Ureter (tissue), 1 donor: ENCODE measurements around the gene SF3B2. TPM values are rescaled to one million over a fixed set of nuclear protein-coding genes. Genes with fewer than 3 reads are reported as not detected.

Experiments used
- DNase-seq: peaks from one replicate; pipeline ENCODE4 v3.0.0-alpha.2; 2020; ENCODE audit warnings: low spot score
- total RNA-seq: library from RNA; stranded (reverse); gene quantifications from one replicate; pipeline ENCODE4 v1.2.4, GENCODE V29; 2023
- donor health status: DM: yes; HTN: yes; CAD: no.

Gene SF3B2
- total RNA-seq, 1 donor from 2014 or later: 156 TPM

DNA sequence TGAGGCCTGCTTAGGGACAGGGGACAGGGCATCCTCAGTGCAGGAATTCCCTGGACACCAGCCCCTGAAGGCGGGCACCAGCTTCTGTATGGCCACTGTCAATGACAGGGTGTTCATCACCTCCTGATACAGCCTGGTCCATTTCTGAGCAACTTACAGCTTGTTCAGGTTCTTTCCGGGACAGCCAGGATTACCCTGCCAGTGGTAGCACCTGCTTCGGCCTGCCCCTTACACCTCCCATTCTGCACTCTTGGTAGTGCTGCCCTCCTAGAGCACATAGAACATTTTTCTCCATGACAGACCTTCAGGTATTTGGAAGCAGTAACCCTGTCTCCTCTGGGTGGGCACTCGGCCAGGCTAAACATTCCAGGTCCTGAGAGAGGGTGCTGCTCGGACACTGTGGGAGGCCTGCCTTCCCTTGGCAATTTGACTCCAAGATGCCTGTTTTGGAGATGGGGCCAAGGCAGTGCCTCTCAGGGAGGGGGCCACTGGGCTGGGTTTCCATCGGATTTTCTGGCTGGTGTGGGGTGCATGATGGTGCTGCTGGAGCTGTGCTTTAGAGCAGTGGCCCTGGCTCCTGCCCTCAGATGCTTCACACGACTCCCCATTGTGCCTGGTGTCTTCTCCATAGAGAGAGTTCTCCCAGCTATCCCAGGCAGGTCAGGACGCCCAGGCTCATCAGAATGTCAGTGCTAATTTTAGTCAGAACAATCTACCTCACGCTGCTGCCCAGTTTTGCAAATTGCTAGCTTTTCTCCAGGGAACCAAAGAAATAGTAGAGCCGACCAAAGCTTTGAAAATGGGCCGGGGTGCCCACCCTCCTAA is 4.4 kb upstream of the SF3B2 start:
- no peak for DNase-seq

DNA sequence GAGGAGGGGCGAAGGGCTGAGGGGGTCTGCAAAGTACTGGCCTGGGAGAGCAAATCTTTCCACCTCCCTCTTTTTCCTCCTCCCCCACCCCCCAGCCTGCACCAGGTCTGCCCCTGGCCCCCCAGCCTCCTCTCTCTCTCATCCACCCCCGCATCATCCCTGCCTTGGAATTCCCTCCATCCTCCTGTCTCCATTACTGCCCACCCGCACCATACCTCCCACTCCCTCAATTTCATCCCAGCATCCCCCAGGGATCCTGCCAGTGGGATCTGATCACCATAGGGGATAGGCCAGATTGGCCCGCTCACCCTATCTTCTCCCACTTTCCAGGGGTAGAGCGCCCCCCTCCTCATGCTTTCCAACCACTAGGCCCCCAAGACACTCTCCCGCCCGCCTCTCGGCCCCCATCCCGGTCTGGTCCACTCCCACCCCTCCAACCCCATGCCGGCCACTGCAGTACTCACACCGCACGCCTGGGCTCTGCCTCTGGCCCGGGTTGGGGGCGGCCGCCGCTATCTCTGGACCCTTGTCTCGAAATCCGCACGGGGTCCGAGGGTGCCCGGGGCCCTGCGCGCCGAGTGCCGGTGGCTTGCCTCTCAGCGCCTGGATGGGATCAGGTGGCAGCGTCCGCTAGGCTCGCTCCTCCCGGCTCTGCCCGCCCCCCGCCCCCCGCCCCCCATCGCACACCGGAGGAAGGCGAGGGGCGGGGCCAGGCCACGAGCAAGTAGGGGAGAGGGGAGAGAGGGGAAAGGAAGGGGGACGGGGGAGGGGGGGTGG is 3.4 kb upstream of the SF3B2 start, which contains the start of gene GAL3ST3:
Gene GAL3ST3 (minus strand): TSS at position 615 of the 777 bp plus-strand sequence. CDS start 3,746 bp downstream, outside the sequence.
- DNase-seq: no peak

DNA sequence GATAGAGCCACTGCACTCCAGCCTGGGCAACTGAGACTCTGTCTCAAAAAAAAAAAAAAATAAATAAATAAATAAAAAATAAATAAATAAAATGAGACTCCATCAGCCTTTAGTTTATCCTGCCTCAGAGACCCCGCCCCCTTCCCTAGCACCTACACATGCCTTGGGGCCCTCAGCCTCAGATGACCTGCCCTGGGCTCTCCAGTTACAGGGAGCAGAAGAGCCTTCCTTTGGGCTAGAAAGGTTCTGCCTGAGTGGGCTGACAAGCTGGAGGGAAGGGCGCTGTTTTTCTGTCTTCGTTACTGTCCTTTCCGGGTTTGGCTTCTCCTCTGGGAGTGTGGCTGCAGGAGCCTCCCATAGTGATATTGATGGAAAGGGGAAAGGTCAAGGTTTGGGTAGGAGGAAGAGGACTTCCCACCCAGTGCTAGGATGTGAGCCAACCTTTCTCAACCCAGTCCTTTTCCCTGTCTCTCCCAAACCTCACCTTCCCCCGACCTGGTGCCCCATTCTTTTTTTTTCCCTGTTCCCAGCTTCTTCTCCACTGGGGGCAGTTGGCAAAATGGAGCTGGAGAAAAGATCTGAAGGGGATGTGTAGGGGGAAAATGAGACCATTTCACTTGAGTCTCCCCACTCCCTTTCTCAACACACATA is 1.5 kb upstream of the SF3B2 start:
- DNase-seq: no peak

DNA sequence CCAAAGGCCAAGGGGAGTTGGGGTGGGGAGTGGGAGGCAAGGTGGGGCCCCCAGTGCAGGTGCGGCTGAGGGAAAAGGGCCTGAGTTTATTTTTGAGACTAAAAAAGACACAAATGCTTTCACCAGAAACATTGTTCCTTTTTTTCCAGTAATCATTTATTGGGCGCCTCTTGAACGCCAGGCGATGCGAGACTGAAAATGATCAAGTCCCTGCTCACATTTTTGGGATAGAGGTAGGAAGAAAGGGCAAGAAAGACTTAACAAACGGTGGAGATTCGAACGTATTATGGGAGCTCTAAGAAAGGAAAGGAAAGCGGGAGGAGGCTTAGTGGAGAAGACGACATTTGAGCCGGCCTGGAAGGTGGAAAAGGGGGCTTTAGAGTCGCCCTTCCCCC is 796 bp upstream of the SF3B2 start:
- DNase-seq: no peak

DNA sequence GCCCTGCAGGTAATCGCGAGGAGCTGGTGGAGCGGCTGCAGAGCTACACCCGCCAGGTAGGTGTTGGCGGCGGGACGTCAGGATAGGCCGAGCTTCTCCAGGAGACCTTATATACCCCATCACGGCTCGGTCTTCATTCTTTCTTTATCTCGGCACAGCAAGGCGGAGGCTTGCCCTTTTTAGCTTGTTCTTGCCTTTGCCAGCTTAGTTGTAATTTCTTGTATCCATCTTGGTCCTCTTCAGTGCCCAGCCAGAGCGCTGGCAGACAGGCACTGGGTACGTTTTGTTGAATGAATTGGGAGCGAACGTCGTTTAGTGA is 459 bp downstream of the SF3B2 start:
- no peak for DNase-seq

DNA sequence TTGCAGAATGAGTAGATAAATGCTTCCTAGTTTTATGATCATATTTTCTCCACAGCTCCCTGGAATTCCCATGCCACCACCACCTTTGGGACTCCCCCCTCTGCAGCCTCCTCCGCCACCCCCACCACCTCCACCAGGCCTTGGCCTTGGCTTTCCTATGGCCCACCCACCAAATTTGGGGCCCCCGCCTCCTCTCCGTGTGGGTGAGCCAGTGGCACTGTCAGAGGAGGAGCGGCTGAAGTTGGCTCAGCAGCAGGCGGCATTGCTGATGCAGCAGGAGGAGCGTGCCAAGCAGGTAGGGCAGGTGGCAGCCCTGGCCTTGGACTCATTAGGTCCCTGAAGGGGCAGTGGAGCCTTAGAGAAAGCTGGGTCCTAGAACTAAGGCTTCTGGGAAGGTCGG is 2.9 kb downstream of the SF3B2 start:
- no peak for DNase-seq

DNA sequence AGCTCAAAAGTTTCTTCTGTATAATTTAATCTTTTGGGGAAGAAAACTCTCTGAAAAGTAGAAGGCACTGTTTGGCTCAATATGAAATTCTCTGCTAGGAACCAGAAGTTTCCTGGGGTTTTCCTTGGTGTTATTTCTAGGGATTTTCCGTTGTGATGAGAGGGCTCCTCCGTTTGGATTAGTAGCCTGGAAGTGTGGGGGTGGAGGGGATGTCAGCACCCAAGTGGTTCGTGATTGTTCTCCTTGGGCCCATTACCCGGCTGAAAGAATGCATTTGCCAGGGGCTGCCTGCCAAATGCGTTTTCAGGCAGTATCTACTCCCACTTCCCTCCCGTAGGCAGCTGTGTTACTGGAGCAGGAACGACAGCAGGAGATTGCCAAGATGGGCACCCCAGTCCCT is 4.3 kb downstream of the SF3B2 start:
- DNase-seq: no peak

DNA sequence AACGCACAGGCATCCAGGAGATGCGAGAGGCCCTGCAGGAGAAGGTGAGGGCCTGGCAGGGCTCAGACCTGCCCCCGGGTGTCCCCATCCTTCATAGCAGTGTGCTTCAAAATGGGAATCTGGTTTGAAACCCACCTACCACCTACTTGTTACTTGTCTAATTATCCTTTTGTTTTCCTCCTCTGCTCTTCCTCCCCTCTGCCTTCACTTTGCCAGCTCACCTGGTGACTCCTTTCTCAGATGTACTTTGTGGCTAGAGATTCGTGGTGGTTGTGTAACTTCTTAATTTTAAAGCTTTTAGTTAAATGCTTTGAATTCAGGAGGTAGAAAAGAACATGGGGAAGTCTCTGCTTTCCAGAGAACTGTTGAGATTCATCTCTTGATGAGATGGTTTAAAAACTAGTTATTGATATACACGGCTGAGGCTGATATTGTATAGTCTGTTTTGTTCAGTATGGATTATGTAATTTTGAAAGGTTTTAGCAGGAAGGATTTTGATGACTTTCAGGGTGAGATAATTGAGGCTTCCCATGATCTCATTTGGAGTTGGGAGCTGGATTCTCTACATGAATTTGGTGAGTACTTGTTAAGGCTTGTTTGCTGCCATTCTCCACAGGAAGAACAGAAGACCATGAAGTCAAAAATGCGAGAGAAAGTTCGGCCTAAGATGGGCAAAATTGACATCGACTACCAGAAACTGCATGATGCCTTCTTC is 8.0 kb downstream of the SF3B2 start:
- DNase-seq: no peak

DNA sequence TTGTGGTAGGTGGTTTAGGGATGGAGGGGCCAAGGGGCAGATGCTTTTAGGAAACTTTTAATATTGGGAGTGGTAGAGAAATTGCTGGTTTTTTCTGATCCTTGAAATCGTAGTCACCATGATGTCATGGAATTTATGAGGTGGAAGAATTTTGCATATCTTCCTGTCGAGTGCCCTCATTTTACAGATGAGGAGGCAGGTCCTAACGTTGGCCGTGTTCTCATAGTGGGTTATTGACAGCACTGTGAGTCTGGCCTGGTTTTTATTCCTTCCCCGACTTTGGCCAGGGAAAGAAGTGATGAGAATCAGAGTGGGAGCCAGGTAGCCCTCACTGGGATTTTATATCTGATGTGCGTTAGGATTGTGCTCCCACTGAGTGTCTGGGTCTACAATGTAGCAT is 9.1 kb downstream of the SF3B2 start:
- DNase-seq: no peak

DNA sequence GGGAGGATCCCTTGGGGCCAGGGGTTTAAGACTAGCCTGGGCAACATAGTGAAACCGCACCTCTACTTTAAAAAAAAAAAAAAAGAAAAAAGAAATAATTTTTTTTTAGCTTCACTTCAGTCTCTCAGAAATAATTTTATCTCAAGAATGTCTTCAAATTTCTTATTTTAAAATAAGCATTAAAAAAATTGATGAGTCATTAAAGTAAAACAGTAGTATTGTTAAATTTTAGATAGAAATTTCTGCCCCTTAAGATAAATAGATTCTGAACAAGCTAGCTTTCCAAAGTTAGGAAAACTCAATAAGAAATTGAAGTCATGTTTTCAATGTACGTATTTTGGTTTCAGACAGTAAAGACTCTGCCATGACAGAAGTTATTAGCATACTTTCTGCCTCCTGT is 10.2 kb downstream of the SF3B2 start:
- no peak for DNase-seq

DNA sequence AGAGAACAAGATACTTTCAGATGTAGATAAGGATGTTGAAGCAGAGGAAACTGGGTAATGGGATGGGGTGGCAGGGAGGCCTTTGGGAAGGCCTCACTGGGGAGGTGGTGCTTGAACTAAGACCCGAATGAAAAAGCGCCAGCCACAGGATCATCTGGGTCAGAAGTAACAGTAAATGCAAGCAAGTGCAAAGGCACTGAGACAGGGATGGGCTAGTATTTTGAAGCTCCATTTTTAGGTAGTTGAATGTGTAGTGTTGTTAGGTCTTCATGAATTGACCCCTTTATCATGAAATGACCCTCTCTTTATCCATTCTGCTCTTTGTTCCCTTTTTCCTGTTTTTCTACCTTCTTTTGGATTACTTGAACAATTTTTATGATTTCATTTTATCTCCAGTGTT is 11.7 kb downstream of the SF3B2 start:
- DNase-seq: no peak

DNA sequence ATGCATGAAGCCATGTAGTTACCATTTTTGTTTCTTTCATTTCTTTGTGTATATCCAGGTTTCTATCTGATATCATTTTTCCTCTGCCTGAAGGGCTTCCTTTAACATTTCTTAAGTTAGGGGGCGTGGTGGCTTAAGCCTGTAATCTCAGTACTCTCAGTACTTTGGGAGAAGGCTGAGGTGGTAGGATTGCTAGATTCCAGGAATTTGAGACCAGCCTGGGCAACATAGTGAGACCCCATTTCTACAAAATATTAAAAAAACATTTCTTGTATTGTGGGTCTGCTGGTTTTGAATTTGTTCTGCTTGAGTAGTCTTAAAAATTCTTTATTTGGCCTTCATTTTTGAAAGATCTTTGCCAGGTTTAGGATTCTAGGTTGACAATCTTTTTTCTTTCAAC is 12.4 kb downstream of the SF3B2 start:
- DNase-seq: no peak

DNA sequence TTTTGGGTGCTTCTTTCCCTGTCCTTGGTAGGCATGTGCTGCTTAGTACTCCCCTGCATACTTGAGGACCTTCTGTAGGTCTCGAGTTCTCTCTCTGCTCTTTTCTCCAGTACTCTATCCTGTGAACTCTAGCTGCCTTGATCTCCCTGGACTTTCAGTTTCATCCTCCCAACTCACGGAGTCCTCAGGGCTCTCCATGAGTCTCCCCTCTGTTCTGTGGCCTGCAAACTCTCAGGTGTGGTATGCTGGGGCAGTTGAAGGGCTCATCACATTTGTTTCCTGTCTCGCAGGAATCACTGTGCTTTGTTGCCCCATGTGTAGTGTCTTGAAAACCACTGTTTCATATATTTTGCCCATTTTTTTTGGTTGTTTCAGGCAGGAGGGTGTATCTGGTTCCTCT is 14.6 kb downstream of the SF3B2 start:
- no peak for DNase-seq

DNA sequence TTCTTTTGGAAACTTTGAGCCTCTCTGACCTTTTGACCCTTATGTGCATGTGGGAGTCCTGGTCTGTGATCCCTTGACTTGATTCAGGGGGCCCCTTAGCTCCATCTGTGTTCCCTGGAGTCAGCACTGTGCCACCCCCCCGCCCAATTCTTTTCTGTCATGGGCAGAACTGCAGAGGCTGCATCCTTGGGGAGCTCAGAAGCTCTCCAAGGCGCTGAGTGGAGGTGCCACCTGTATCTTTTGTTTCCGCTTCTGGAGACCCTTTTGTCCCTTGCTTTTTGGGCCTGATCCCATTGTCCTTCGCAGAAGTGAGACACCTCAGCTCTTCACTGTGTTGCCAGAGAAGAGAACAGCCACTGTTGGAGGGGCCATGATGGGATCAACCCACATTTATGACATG is 15.5 kb downstream of the SF3B2 start:
- no peak for DNase-seq

DNA sequence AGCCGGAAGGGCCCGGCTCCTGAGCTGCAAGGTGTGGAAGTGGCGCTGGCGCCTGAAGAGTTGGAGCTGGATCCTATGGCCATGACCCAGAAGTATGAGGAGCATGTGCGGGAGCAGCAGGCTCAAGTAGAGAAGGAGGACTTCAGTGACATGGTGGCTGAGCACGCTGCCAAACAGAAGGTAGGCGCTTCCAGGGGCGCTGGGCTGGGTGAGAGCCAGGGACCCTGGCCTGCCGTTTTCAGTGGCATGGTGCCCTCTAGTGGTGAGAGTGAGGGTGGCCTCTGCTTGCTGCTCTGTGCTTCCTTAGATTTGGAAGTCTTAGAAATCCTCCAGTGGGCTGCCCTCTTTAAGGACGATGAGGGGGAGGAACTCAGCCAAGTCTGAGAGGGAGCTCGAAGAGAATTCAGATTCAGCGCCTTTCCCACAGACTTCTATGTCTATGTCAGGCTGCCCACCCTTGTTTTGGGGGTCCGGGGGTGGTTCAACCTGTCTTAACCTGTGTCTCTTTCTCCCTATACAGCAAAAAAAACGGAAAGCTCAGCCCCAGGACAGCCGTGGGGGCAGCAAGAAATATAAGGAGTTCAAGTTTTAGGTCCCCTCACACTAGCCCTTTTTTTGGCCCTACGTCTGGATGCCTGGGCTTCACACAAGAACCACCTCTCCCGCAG is 16.1 kb downstream of the SF3B2 start:
- no peak for DNase-seq

DNA sequence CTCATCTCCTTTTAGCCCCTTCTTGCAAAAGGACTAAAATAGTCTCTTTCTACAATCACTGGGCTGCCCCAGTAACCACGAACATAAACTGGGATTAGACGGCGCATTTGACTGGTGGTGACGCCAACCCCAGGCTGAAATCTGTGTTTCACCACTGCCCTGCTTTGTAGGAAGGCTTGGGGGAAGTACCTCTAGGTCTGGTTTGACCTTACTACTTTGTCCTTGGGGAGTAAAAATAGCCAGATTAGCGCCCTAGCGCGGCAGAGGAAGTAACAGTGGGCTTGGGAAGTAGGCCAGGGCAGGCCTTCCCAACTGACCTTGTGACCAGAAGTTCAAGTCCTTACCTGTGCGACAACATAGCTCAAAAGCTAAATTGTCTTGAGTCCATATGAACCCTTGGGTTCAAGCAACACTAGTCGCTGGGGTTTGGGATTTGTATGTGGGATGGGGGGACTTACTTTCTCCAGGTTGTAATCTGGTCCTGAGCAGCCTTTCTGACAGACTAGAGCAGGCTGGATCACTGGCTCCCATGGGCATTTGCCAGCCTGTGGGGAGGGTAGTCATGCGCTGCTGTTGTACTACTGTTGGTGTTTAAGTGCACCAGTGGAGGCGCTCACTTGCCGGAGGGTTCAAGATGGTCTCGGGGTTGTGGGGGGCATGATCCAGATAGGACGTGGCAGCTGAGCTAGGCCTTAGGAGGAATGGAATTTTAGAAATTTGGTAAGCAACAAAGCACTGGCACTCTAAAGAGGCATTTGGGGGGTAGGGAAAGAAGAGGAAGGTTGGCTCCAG is 17.0 kb downstream of the SF3B2 start:
- DNase-seq: no peak

DNA sequence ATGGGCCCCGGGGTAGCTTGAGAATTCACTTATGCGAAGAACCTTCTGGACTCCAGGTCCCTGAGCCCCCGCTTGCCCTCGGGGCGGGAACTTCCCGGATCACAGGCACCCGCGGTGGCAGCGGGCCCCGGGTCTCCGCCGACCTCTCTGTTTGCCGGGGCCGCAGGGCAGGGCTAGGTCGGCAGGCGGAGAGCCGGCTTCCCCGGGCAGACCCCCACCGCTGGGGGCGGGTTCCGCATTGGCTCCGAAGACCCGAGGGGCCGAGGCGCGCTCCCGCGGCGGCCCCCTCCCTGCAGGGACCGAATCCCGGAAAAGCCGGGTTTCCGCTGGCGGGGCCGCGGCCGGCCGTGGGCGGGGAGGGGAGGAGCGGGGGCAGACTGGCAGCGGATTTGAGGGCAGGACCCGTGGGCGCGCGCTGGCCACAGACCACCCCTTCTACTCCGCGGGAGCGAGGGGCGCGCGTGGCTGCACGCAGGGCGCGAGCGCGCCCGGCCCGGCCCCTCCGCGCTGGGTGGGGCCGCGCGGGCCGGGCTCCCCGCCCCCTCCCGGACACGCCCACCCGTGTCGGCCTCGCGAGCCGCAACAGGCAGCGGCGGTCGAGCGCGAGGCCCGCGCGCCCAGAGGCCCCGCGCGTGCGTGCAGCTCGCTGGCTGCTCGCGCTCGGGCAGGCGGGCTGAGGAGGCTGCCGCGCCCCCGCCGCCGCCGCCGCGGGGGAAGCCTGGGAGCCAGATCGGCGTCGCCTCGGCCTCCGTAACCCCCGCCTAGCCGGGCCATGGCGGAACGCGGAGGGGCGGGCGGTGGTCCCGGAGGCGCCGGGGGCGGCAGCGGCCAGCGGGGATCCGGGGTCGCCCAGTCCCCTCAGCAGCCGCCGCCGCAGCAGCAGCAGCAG is 17.8 kb downstream of the SF3B2 start, which contains the start of gene PACS1:
Gene PACS1 (plus strand): TSS at position 558 of the 889 bp plus-strand sequence. CDS start 215 bp downstream, at position 773.
- peak; percentile 80 for DNase-seq

DNA sequence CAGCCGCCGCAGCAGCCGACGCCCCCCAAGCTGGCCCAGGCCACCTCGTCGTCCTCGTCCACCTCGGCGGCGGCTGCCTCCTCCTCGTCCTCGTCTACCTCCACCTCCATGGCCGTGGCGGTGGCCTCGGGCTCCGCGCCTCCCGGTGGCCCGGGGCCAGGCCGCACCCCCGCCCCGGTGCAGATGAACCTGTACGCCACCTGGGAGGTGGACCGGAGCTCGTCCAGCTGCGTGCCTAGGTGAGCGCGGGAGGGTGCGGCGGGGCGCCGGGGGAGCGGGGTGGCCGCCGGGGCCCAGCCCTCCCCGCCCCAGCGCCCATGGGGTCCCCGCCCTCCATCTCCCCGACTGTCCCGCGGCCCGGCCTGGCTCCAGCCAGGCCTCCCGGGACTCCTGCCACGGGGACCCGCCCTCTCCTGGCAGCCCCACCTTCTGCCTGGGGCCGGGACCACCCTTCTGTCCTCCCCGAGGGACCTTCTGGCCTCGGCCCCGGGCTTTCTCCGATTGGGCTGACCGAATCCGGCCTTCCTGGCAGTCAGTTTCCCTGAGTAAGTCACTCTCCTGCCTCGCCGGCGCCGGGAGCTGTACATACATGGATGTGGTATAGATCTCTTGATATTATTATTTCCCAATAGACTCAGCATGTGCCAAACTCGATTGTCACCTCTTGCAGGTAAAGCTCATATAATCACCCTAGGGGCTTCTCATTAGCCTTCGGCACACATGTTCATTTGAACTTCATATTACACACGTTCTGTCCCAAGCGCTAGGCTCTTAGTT is 18.6 kb downstream of the SF3B2 start:
- DNase-seq: peak; percentile 71

DNA sequence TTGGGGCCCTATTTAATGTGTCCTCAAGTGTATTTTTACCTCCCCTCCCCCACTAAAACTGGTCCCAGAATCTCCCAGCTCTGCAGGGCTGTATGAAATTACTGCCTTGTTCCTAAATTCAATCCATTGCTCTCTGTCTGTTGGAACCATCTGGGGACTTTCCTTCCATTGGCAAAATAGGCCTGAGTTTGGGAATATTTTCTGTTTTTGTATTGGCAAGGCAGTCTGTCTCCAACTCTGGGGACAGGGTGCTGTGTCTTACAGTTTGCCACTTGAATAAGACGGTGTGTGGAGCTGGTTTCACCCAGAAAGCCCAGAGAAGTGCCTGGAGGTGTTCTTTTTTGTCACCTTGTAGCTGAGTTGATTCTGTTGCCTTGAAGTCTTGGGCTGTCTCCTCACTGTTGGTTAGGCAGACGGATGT is 19.2 kb downstream of the SF3B2 start:
- DNase-seq: no peak
